ENCODE data around the gene RWDD2A. TPM values are rescaled to one million over a fixed set of nuclear protein-coding genes. Genes with fewer than 3 reads are reported as not detected.

RWDD2A gene
- total RNA-seq, 2 experiments from 2014 or later = 2.2 to 5.3 TPM

DNA sequence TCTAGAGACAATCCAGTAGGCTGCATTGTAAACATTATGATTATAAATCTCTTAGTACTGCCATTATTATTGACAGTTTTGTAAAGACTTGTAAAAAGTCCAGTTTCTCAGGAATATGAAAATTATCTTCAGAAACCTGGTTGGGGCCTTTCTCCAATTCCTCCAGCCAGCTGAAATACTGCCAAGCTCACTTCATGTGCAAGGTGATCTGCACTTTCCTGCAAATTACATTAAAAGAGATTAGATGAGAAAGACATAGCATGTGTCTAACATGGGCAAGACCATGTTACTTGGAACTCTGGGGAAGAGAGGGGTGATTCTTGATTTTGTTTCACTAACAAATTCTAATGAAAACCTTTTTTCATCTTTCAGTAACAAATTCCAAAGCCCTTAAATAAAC is 24.1 kb upstream of the RWDD2A start:
- TF ChIP-seq, protein P1, sequence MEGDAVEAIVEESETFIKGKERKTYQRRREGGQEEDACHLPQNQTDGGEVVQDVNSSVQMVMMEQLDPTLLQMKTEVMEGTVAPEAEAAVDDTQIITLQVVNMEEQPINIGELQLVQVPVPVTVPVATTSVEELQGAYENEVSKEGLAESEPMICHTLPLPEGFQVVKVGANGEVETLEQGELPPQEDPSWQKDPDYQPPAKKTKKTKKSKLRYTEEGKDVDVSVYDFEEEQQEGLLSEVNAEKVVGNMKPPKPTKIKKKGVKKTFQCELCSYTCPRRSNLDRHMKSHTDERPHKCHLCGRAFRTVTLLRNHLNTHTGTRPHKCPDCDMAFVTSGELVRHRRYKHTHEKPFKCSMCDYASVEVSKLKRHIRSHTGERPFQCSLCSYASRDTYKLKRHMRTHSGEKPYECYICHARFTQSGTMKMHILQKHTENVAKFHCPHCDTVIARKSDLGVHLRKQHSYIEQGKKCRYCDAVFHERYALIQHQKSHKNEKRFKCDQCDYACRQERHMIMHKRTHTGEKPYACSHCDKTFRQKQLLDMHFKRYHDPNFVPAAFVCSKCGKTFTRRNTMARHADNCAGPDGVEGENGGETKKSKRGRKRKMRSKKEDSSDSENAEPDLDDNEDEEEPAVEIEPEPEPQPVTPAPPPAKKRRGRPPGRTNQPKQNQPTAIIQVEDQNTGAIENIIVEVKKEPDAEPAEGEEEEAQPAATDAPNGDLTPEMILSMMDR (conservative IDR thresholded peaks at IDR 0.05; ENCODE audit: low read length) = no peak
- no peak for TF ChIP-seq EZH2phosphoT487 (IDR thresholded peaks at IDR 0.05; ENCODE audit: borderline replicate concordance, low read depth, low read length)
- no TSS peak for BruUV-seq (replicated peaks)
- Histone ChIP-seq H3K9me3 (ENCODE audit: low read length) (no peaks in the 10 kb centered on the region), H4K20me1 (ENCODE audit: insufficient read depth, low read length) (no peaks in the 10 kb centered on the region), H3K79me2 (ENCODE audit: insufficient read depth, low read depth, low read length) (no peaks in the 10 kb centered on the region), H2AFZ (ENCODE audit: low read length) (no peak overlapping the region), H3K4me2 (ENCODE audit: low read length) (no peak overlapping the region), H3K4me3 (ENCODE audit: low read depth, low read length, poor library complexity, severe bottlenecking) (no peak overlapping the region), H3K9me2 (ENCODE audit: insufficient read depth, low read length) (no peaks in the 10 kb centered on the region), H3K36me3 (ENCODE audit: insufficient read depth, low read length) (peaks cover 96% of the 10 kb centered on the region), H3K27ac (ENCODE audit: low read depth, low read length, poor library complexity, severe bottlenecking) (no peak overlapping the region), H3K4me1 (ENCODE audit: insufficient read depth, low read length, poor library complexity, severe bottlenecking) (no peaks in the 10 kb centered on the region)
- no peak for DNase-seq (ENCODE audit: low spot score)
- intact Hi-C loops (cut with micrococcal nuclease; ENCODE audit: unreplicated experiment) = no loop called here
- ChIA-PET POLR2A (interaction anchor here (1.1 kb wide), 1 partner anchor 9 kb away, joined by 5 read pairs; no protein-coding TSS in a partner anchor), CTCF (ENCODE audit: unreplicated experiment) (no interaction called here)

DNA sequence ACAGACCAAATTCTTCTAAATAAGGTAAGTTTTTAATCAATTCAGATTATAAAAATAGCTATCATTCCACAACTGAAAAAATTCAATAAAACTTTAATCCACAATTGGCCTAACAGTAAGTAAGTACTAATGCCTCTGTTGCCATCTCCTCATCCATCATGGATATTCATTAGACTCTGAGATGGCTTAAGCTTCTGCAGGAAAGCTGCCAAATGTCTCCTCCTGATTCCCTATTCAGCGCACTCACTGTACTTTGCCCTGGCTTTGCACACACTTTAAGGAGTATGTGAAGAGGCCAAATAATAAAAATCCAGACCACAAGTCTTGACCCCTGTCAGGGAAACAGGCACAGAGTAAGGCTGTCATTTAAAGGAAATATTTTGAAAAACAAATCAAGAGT is 23.6 kb upstream of the RWDD2A start:
- no peak overlapping the region for H2AFZ ChIP-seq (ENCODE audit: low read length)
- no peaks in the 10 kb centered on the region for H4K20me1 ChIP-seq (ENCODE audit: insufficient read depth, low read length)
- BruUV-seq (replicated peaks) = no TSS peak
- no peaks in the 10 kb centered on the region for H3K9me2 ChIP-seq (ENCODE audit: insufficient read depth, low read length)
- intact Hi-C loops (cut with micrococcal nuclease; ENCODE audit: unreplicated experiment) = no loop called here
- ChIA-PET CTCF (ENCODE audit: unreplicated experiment) (no interaction called here), POLR2A (interaction anchor here (1.1 kb wide), 1 partner anchor 9 kb away, joined by 5 read pairs; no protein-coding TSS in a partner anchor)
- no peak overlapping the region for H3K4me3 ChIP-seq (ENCODE audit: low read depth, low read length, poor library complexity, severe bottlenecking)
- H3K4me1 ChIP-seq (ENCODE audit: insufficient read depth, low read length, poor library complexity, severe bottlenecking) = no peaks in the 10 kb centered on the region
- H3K36me3 ChIP-seq (ENCODE audit: insufficient read depth, low read length) = peaks cover 96% of the 10 kb centered on the region
- no peak overlapping the region for H3K4me2 ChIP-seq (ENCODE audit: low read length)
- TF ChIP-seq, protein P1 (conservative IDR thresholded peaks at IDR 0.05; ENCODE audit: low read length) = no peak
- H3K27ac ChIP-seq (ENCODE audit: low read depth, low read length, poor library complexity, severe bottlenecking) = no peak overlapping the region
- H3K9me3 ChIP-seq (ENCODE audit: low read length) = no peaks in the 10 kb centered on the region
- H3K79me2 ChIP-seq (ENCODE audit: insufficient read depth, low read depth, low read length) = no peaks in the 10 kb centered on the region
- DNase-seq (ENCODE audit: low spot score) = no peak

DNA sequence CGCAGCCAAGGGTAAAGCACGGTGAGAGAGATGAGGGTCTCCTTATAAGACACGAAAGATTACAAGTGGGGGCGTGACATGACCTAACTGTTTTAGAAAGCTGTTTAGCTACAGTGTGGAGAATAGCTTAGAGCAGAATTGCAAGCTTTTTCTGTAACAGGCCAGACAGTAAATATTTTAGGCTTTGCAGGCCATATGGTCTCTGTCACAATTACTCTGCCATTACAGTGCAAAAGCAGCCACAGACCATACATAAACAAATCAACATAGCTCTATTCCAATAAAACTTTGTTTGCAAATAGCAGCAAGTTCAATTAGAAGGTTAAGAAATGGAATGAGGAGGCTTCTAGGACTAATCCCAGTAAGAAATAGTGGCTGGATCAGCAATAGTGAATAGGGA is 16.9 kb upstream of the RWDD2A start:
- Histone ChIP-seq H3K9me2 (ENCODE audit: insufficient read depth, low read length) (no peaks in the 10 kb centered on the region), H3K4me1 (ENCODE audit: insufficient read depth, low read length, poor library complexity, severe bottlenecking) (no peaks in the 10 kb centered on the region), H3K4me2 (ENCODE audit: low read length) (no peak overlapping the region), H2AFZ (ENCODE audit: low read length) (no peak overlapping the region), H3K4me3 (ENCODE audit: low read depth, low read length, poor library complexity, severe bottlenecking) (no peak overlapping the region), H4K20me1 (ENCODE audit: insufficient read depth, low read length) (no peaks in the 10 kb centered on the region), H3K9me3 (ENCODE audit: low read length) (no peaks in the 10 kb centered on the region), H3K79me2 (ENCODE audit: insufficient read depth, low read depth, low read length) (no peaks in the 10 kb centered on the region), H3K27ac (ENCODE audit: low read depth, low read length, poor library complexity, severe bottlenecking) (no peak overlapping the region), H3K36me3 (ENCODE audit: insufficient read depth, low read length) (peaks cover 76% of the 10 kb centered on the region)
- no peak for DNase-seq (ENCODE audit: low spot score)
- intact Hi-C loops (cut with micrococcal nuclease; ENCODE audit: unreplicated experiment) = no loop called here
- POLR2A ChIA-PET = interaction anchor here (1.2 kb wide), 2 partner anchors 19 to 109 kb away, joined by 3 to 4 read pairs; partner anchors contain the start of gene DOP1A
- TF ChIP-seq EZH2phosphoT487 (IDR thresholded peaks at IDR 0.05; ENCODE audit: borderline replicate concordance, low read depth, low read length) = no peak
- TF ChIP-seq, protein P1 (conservative IDR thresholded peaks at IDR 0.05; ENCODE audit: low read length) = no peak
- CTCF ChIA-PET (ENCODE audit: unreplicated experiment) = no interaction called here
- no TSS peak for BruUV-seq (replicated peaks)

Measured in OCI-LY7 (cell line).